Astrocyte (in vitro differentiated cells and primary cell): ENCODE measurements around the gene PI16.

Experiments used
- CTCF ChIP-seq: IDR thresholded peaks from 2 replicates; pipeline ENCODE4 v1.5.1; 2011; ENCODE audit warnings: low read depth, mild to moderate bottlenecking, inconsistent platforms, low read length, moderate library complexity; ENCODE audit not compliant: insufficient read depth
- EZH2 ChIP-seq: IDR thresholded peaks from 2 replicates; pipeline ENCODE4 v1.6.1; 2012; ENCODE audit warnings: mild to moderate bottlenecking, low read length, inconsistent platforms; ENCODE audit not compliant: insufficient read depth

GRCh38 chr6:36976007-36976264, 21.4 kb downstream of the PI16 start:
- TF ChIP-seq EZH2 (no peak), CTCF (no peak)
